ENCODE measurements around the gene REV1. TPM values are rescaled to one million over a fixed set of nuclear protein-coding genes. Genes with fewer than 3 reads are reported as not detected.

REV1 gene
- total RNA-seq, 1 donor from 2014 or later: 24.4 TPM

DNA sequence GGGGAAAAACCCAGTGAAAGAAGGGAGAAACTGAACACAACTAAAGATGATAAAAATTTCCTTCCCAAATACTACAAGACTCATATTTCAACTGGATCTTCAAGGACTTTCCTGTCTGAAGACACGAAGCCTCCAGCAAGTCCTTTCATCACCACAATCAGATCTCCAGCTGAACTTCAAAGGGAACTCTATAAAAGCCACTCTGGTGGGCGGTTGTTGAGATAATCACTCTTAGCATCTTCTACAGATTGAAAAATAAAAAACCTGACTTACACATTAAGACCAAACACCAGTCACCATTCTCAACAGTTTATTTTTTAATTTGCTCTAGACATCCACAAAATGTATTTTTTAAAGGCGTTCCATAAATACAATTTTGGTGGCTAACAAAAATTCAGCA is 4.4 kb downstream of the REV1 start:
- H3K27ac Mint-ChIP-seq (ENCODE audit: unreplicated experiment): no peak overlapping the region
- Histone ChIP-seq H3K4me3 (ENCODE audit: insufficient read depth, low read depth, low read length) (no peak overlapping the region), H3K9ac (ENCODE audit: low read length) (no peak overlapping the region), H3K27ac (ENCODE audit: low read depth, low read length) (no peak overlapping the region), H2AFZ (ENCODE audit: low read depth, low read length) (no peak overlapping the region), H3K36me3 (ENCODE audit: insufficient read depth, low read length) (no peaks in the 10 kb centered on the region), H3K79me2 (ENCODE audit: insufficient read depth, low read length) (peaks cover 77% of the 10 kb centered on the region), H3K27me3 (ENCODE audit: insufficient read depth, low read length) (no peaks in the 10 kb centered on the region), H3K4me1 (ENCODE audit: insufficient read depth, low read length) (peaks cover 11% of the 10 kb centered on the region), H3K4me2 (ENCODE audit: low read length) (peak overlapping the region; percentile 10), H4K20me1 (ENCODE audit: insufficient read depth, low read length) (peaks cover 66% of the 10 kb centered on the region), H3K9me3 (ENCODE audit: insufficient read depth, low read depth, low read length) (no peaks in the 10 kb centered on the region)
- no peaks in the 10 kb centered on the region for H3K36me3 Mint-ChIP-seq (ENCODE audit: low read depth, unreplicated experiment)
- peak overlapping the region; percentile 54 for H3K4me3 Mint-ChIP-seq (ENCODE audit: unreplicated experiment)
- no peak for FAIRE-seq
- no peak for TF ChIP-seq EZH2 (IDR thresholded peaks at IDR 0.05; ENCODE audit: insufficient read depth, low read length)
- TF ChIP-seq, protein P1, sequence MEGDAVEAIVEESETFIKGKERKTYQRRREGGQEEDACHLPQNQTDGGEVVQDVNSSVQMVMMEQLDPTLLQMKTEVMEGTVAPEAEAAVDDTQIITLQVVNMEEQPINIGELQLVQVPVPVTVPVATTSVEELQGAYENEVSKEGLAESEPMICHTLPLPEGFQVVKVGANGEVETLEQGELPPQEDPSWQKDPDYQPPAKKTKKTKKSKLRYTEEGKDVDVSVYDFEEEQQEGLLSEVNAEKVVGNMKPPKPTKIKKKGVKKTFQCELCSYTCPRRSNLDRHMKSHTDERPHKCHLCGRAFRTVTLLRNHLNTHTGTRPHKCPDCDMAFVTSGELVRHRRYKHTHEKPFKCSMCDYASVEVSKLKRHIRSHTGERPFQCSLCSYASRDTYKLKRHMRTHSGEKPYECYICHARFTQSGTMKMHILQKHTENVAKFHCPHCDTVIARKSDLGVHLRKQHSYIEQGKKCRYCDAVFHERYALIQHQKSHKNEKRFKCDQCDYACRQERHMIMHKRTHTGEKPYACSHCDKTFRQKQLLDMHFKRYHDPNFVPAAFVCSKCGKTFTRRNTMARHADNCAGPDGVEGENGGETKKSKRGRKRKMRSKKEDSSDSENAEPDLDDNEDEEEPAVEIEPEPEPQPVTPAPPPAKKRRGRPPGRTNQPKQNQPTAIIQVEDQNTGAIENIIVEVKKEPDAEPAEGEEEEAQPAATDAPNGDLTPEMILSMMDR (IDR thresholded peaks at IDR 0.05; ENCODE audit: insufficient read depth, low read depth, low read length): no peak
- no peaks in the 10 kb centered on the region for H3K27me3 Mint-ChIP-seq (ENCODE audit: low read depth, unreplicated experiment)
- H3K4me1 Mint-ChIP-seq (ENCODE audit: low read depth, unreplicated experiment): peaks cover 26% of the 10 kb centered on the region
- DNase-seq (ENCODE audit: low read depth): no peak
- H3K9me3 Mint-ChIP-seq (ENCODE audit: unreplicated experiment): no peaks in the 10 kb centered on the region

DNA sequence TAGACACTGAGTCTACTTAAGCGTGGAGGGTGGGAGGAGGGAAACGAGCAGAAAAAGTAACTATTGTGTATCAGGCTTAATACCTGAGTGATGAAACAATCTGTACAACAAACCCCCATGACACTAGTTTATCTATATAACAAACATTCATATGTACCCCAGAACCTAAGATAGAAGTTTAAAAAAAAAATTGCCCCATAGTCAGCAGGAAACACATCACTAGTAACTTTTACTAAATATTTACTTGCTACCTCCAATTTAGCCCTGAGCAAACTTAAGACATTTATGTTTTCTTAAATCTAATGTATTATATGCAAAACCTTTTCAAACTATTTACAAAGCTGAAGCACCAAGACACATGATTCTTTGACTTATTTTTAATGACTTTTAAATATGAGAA is 5.6 kb downstream of the REV1 start:
- Histone ChIP-seq H3K9ac (ENCODE audit: low read length) (no peak overlapping the region), H2AFZ (ENCODE audit: low read depth, low read length) (no peak overlapping the region), H3K4me1 (ENCODE audit: insufficient read depth, low read length) (peaks cover 13% of the 10 kb centered on the region), H3K4me2 (ENCODE audit: low read length) (no peak overlapping the region), H3K36me3 (ENCODE audit: insufficient read depth, low read length) (no peaks in the 10 kb centered on the region), H3K27ac (ENCODE audit: low read depth, low read length) (no peak overlapping the region), H3K4me3 (ENCODE audit: insufficient read depth, low read depth, low read length) (no peak overlapping the region), H3K79me2 (ENCODE audit: insufficient read depth, low read length) (peaks cover 88% of the 10 kb centered on the region), H3K27me3 (ENCODE audit: insufficient read depth, low read length) (no peaks in the 10 kb centered on the region), H3K9me3 (ENCODE audit: insufficient read depth, low read depth, low read length) (no peaks in the 10 kb centered on the region), H4K20me1 (ENCODE audit: insufficient read depth, low read length) (peaks cover 73% of the 10 kb centered on the region)
- no peak for TF ChIP-seq EZH2 (IDR thresholded peaks at IDR 0.05; ENCODE audit: insufficient read depth, low read length)
- TF ChIP-seq, protein P1 (IDR thresholded peaks at IDR 0.05; ENCODE audit: insufficient read depth, low read depth, low read length): no peak
- DNase-seq (ENCODE audit: low read depth) (no peak), FAIRE-seq (no peak)
- Mint-ChIP-seq H3K36me3 (ENCODE audit: low read depth, unreplicated experiment) (no peaks in the 10 kb centered on the region), H3K27me3 (ENCODE audit: low read depth, unreplicated experiment) (no peaks in the 10 kb centered on the region), H3K27ac (ENCODE audit: unreplicated experiment) (no peak overlapping the region), H3K4me3 (ENCODE audit: unreplicated experiment) (no peak overlapping the region), H3K4me1 (ENCODE audit: low read depth, unreplicated experiment) (peaks cover 31% of the 10 kb centered on the region), H3K9me3 (ENCODE audit: unreplicated experiment) (no peaks in the 10 kb centered on the region)

DNA sequence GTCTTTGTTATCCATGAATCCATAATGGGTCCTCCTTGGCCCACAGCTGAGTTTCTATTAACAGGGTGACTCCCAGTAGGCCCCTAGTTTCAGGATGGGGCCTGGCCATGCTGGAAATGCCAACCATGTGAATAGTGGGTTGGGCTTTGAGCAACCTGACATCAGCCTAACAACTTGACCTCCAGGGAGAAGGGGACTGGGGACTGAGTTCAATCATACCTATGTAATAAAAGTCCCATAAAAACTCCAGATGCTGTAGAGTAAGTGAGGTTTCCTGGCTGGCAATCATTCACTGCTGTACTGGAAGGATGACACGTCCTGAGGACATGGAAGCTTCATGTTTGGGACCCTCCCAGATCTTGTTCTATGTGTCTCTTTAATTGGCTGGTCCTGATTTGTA is 7.9 kb downstream of the REV1 start:
- H3K79me2 ChIP-seq (ENCODE audit: insufficient read depth, low read length): peaks cover 100% of the 10 kb centered on the region
- H3K9me3 Mint-ChIP-seq (ENCODE audit: unreplicated experiment): no peaks in the 10 kb centered on the region
- no peak overlapping the region for H3K9ac ChIP-seq (ENCODE audit: low read length)
- H3K4me3 Mint-ChIP-seq (ENCODE audit: unreplicated experiment): no peak overlapping the region
- H3K36me3 Mint-ChIP-seq (ENCODE audit: low read depth, unreplicated experiment): no peaks in the 10 kb centered on the region
- H3K9me3 ChIP-seq (ENCODE audit: insufficient read depth, low read depth, low read length): no peaks in the 10 kb centered on the region
- H3K4me1 ChIP-seq (ENCODE audit: insufficient read depth, low read length): peaks cover 12% of the 10 kb centered on the region
- peaks cover 79% of the 10 kb centered on the region for H4K20me1 ChIP-seq (ENCODE audit: insufficient read depth, low read length)
- no peaks in the 10 kb centered on the region for H3K27me3 ChIP-seq (ENCODE audit: insufficient read depth, low read length)
- H3K4me2 ChIP-seq (ENCODE audit: low read length): no peak overlapping the region
- H3K4me1 Mint-ChIP-seq (ENCODE audit: low read depth, unreplicated experiment): peaks cover 24% of the 10 kb centered on the region
- H3K36me3 ChIP-seq (ENCODE audit: insufficient read depth, low read length): no peaks in the 10 kb centered on the region
- no peak overlapping the region for H3K4me3 ChIP-seq (ENCODE audit: insufficient read depth, low read depth, low read length)
- H3K27ac ChIP-seq (ENCODE audit: low read depth, low read length): no peak overlapping the region
- H3K27me3 Mint-ChIP-seq (ENCODE audit: low read depth, unreplicated experiment): no peaks in the 10 kb centered on the region
- FAIRE-seq: no peak
- H3K27ac Mint-ChIP-seq (ENCODE audit: unreplicated experiment): no peak overlapping the region
- no peak for TF ChIP-seq EZH2 (IDR thresholded peaks at IDR 0.05; ENCODE audit: insufficient read depth, low read length)
- TF ChIP-seq, protein P1 (IDR thresholded peaks at IDR 0.05; ENCODE audit: insufficient read depth, low read depth, low read length): no peak
- no peak for DNase-seq (ENCODE audit: low read depth)
- no peak overlapping the region for H2AFZ ChIP-seq (ENCODE audit: low read depth, low read length)

Measured in astrocyte (in vitro differentiated cells and primary cell).